Loucy (cell line): Measurements from ENCODE around the gene SYNPR.

Source experiments
- CTCF ChIP-seq: fragments of 200-600 bp; sonication (generic); conservative IDR thresholded peaks from 2 replicates; pipeline ENCODE4 v1.5.1; 2014; ENCODE audit warnings: mild to moderate bottlenecking, antibody characterized with exemption, low read length
- EZH2phosphoT487 ChIP-seq: fragments of 200-600 bp; IDR thresholded peaks from 2 replicates; pipeline ENCODE4 v1.6.1; 2018; ENCODE audit warnings: antibody characterized with exemption, mild to moderate bottlenecking, moderate library complexity, borderline replicate concordance

GRCh38 chr3:63493101-63493500, 215.0 kb downstream of the SYNPR start:
- no peak for TF ChIP-seq CTCF
- no peak for TF ChIP-seq EZH2phosphoT487
